Tibial nerve (tissue), 3 donors: Measurements from ENCODE around the gene CHCHD1.

ENCODE experiments used
- CTCF ChIP-seq, 5 experiments: fragments of 200-600 bp in 3 of 5; fragments of 450-650 bp in 2 of 5; sonication (generic) in 3 of 5; IDR thresholded peaks; one replicate each; pipeline ENCODE4 v1.5.1; 2016 to 2019; ENCODE audit warnings: antibody characterized with exemption in 5 of 5, mild to moderate bottlenecking in 3 of 5, moderate library complexity in 2 of 5
- POLR2A ChIP-seq, 2 donors: fragments of 450-650 bp; IDR thresholded peaks; one replicate each; pipeline ENCODE4 v1.6.1; 2017; ENCODE audit warnings: antibody characterized with exemption in 2 of 2, mild to moderate bottlenecking in 2 of 2, moderate library complexity in 2 of 2

GRCh38 chr10:73803680-73804286 is 21.9 kb downstream of the CHCHD1 start:
- TF ChIP-seq CTCF (IDR thresholded peaks at IDR 0.05) = no peak
- no peak for TF ChIP-seq POLR2A (IDR thresholded peaks at IDR 0.05)
